Suprapubic skin (tissue), 4 donors: ENCODE results near the gene CDYL2.

Experiments used
- CTCF ChIP-seq, 2 donors: fragments of 200-600 bp in 1 of 2; fragments of 450-650 bp in 1 of 2; sonication (generic) in 1 of 2; IDR thresholded peaks; one replicate each; pipeline ENCODE4 v1.5.1; 2016 to 2019; ENCODE audit warnings: antibody characterized with exemption in 2 of 2, mild to moderate bottlenecking in 1 of 2, moderate library complexity in 1 of 2
- EP300 ChIP-seq: sonication (generic); formaldehyde crosslinking; IDR thresholded peaks from one replicate; pipeline ENCODE4 v1.6.1; 2017; ENCODE audit warnings: antibody characterized with exemption
- POLR2A ChIP-seq, 2 donors: fragments of 450-650 bp; IDR thresholded peaks; one replicate each; pipeline ENCODE4 v1.6.1; 2017; ENCODE audit warnings: antibody characterized with exemption in 2 of 2, mild to moderate bottlenecking in 2 of 2, moderate library complexity in 2 of 2
- POLR2AphosphoS5 ChIP-seq, 3 donors: sonication (generic); formaldehyde crosslinking; IDR thresholded peaks; one replicate each; pipeline ENCODE4 v1.6.1; 2017; ENCODE audit warnings: antibody characterized with exemption in 3 of 3

DNA sequence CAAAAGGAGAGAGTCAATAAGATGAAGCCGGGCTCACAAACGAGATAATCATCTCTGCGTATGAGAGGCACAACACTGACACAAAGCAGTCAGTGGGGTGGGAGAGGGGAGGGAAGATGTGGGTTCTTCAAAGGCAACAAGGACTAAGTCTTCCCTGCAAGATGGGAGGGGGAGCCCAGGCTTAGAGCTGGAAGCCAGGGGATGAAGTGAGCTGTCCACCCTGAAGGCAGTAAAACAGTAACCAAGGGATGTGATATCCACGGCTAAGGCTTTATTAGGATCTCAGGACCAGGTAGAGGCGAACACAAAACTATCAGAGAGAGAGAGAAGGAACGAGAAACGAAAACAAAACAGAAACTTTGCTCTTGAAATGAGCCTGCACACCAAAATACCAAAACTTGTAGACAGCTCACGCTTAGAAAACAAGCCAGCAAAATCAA is 147.7 kb downstream of the CDYL2 start:
- TF ChIP-seq CTCF (IDR thresholded peaks at IDR 0.05) (no peak), EP300 (no peak), POLR2A (IDR thresholded peaks at IDR 0.05) (no peak), POLR2AphosphoS5 (IDR thresholded peaks at IDR 0.05) (no peak)
